Coronary artery (tissue), 2 donors: Measurements from ENCODE around the gene PTPRM.
"Not testable (repeated sequence)": the region's sequence is repeated elsewhere in the genome, so short reads cannot be mapped to it uniquely, and the experiment has no call there.

ENCODE experiments used
- DNase-seq: peaks from one replicate; pipeline ENCODE4 v3.0.0-alpha.2; 2017; ENCODE audit warnings: low spot score
- H3K27ac ChIP-seq, 2 donors: fragments of 200-600 bp; sonication (generic); one replicate each; pipeline ENCODE4 v1.5.1; 2016 to 2019
- H3K4me3 ChIP-seq: fragments of 200-600 bp; sonication (generic); 2 replicates; pipeline ENCODE4 v1.5.1; 2016; ENCODE audit warnings: mild to moderate bottlenecking, moderate library complexity
- TF ChIP-seq, protein P1 (sequence below): fragments of 200-600 bp; sonication (generic); IDR thresholded peaks from one replicate; pipeline ENCODE4 v1.5.1; 2019; ENCODE audit warnings: antibody characterized with exemption

Gene PTPRM

DNA sequence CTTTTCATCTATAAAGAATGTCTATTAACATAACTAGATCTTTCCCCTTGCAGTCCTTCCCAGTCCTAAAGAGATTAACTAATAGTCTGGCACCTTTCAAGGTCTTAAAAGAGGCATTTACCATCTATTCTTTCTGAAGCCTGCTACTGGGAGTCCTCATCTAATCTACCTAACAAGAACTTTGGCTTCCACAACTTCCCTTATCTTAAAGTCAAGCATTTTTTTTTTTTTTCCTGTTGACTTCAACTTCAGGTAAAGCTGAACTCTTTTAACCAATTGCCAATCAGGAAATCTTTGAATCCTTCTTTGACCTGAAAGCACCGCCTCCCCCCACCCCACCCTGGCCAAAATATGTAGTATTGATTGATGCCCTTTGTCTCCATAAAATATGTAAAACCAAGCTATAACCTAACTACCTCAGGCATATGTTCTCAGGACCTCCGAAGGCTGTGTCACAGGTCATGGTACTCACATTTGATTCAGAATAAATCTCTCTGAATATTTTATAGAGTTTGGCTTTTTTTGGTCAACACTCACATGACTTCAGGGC lies 168.6 kb downstream of the PTPRM start:
- TF ChIP-seq, protein P1, sequence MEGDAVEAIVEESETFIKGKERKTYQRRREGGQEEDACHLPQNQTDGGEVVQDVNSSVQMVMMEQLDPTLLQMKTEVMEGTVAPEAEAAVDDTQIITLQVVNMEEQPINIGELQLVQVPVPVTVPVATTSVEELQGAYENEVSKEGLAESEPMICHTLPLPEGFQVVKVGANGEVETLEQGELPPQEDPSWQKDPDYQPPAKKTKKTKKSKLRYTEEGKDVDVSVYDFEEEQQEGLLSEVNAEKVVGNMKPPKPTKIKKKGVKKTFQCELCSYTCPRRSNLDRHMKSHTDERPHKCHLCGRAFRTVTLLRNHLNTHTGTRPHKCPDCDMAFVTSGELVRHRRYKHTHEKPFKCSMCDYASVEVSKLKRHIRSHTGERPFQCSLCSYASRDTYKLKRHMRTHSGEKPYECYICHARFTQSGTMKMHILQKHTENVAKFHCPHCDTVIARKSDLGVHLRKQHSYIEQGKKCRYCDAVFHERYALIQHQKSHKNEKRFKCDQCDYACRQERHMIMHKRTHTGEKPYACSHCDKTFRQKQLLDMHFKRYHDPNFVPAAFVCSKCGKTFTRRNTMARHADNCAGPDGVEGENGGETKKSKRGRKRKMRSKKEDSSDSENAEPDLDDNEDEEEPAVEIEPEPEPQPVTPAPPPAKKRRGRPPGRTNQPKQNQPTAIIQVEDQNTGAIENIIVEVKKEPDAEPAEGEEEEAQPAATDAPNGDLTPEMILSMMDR, result no peak
- H3K4me3 ChIP-seq, result no peak overlapping the region
- DNase-seq, result no peak
- H3K27ac ChIP-seq, result no peak overlapping the region

DNA sequence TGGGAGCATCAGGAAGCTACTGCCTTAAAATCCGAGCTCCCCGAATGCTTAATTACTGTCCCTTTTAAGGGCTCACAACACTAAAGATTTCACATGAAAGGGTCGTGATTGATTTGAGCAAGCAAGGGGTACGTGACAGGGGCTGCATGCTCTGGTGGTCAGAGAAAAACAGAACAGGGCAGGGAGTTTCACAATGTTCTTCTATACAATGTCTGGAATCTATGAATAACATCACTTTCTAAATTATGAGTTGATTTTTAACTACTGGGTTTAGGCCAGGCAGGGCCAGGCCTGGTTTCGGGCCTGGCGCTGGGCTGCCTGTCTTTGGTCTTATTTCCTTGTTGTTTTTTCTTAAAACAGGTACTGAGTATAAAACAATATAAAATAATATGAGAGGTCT lies 169.4 kb downstream of the PTPRM start:
- not testable (repeated sequence) for H3K4me3 ChIP-seq, DNase-seq, H3K27ac ChIP-seq

DNA sequence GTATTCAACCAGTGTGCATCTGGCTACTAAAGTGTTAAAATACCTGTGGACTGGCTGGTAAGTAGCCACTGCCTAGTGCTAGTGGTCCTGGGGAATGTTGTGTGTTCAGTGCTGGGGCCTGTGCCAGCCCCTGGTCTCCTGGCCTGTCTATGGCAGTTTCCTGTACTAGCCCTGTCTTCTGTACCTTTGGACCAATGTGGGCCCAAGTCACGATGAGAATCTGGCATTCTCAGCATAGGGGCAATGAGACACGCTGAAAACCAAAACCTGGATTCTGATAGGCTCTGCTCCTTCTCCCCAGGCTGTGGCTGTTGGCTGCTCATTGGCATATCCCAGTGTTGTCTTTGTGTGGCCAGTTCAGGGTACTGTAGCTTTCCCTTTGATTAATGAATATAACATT lies 170.4 kb downstream of the PTPRM start:
- TF ChIP-seq, protein P1, result no peak
- Histone ChIP-seq H3K4me3 (no peak overlapping the region), H3K27ac (no peak overlapping the region)
- no peak for DNase-seq

DNA sequence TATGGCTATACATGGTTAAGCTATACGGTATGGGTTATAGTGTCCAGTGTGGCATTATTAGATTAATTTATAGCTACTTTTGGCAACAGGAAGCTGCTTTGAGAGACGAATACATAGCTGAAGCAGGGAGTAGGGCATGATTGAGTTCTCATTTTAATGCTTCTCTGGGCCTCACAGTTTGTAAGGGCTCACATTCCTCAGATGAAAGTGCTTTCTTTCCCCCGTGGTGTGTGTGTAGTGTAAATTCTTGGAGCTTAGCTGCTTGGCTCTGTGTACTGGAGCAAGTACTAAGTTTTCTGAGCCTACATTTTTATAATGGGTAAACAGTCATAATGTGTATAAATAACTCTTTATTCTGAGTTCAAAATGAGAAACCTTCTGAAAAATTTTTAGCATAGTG lies 173.7 kb downstream of the PTPRM start:
- TF ChIP-seq, protein P1, result no peak
- Histone ChIP-seq H3K27ac (no peak overlapping the region), H3K4me3 (no peak overlapping the region)
- DNase-seq, result no peak

DNA sequence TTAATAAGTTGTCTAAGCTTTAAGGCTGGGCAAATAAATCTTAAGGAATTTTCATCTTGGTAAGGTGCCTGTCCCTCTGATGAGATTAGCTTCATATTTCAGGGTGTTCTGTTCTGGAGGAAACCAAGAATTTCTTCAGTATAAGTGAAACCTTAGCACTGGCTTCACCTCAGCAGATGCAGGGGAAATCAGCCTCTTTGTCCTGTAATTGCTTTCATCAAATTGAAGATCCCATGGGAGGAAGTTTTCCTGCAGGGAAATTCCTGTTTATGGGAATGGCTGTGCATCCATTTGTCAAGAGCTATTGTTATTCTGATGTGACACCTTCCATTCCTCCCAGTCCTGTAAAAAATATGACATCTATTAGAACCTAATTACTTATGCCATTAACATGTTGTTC lies 174.5 kb downstream of the PTPRM start:
- Histone ChIP-seq H3K27ac (no peak overlapping the region), H3K4me3 (no peak overlapping the region)
- no peak for DNase-seq
- TF ChIP-seq, protein P1, result no peak

DNA sequence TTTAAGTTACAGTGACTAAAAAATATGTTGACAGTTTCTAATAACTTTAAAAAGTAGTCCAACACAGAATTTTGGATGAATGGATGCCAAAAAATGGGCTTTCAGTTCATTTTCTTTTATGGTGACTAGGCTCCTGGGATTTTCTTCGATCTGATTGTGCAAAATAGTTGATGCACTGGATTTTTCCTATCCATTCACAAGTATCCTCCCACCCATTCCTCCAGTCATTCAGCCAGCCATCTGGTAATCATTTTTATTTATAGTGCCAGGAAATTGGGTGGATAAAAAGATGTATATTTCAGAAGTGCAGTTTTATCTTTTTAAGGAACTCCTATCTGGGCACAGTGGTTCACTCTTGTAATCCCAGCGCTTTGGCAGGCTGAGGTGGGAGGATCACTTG lies 175.1 kb downstream of the PTPRM start:
- TF ChIP-seq, protein P1, result no peak
- Histone ChIP-seq H3K27ac (no peak overlapping the region), H3K4me3 (no peak overlapping the region)
- no peak for DNase-seq

DNA sequence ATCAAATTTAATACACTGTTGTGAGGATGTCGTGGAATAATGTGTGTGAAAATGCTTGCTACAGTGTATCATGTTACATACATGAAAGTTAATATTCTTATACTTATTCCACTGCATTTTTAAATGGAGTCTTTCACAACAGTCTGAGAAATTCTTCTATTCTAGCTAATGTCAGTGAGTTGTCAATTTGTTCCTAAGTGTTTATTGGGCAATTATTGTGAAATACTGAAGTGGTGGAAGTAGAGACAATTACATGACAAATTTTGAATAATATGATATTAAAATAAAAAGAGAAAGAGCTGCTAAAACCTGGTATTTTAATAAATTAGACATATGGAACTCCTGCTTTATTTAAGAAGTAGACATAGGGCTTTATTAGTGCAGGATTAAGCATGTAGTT lies 176.1 kb downstream of the PTPRM start:
- TF ChIP-seq, protein P1, result no peak
- no peak for DNase-seq
- Histone ChIP-seq H3K27ac (no peak overlapping the region), H3K4me3 (no peak overlapping the region)

DNA sequence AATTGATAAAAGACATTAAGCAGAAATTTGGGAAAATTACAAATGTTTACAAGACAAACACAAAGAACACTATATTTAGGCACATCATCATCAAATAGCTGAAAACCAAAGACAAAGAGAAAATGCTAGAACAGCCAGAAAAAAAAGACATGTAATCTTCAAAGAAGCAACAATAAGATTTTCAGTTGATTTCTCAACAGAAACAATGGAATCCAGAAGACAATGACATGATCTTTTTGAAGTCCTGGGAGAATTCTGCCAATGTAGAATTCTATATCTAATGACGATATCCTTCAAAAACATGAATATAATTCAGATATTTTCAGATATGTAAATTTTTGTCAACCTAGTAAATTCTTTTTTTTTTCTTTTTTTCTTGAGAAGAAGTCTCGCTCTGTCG lies 179.0 kb downstream of the PTPRM start:
- TF ChIP-seq, protein P1, result no peak
- DNase-seq, result no peak
- H3K4me3 ChIP-seq, result no peak overlapping the region
- no peak overlapping the region for H3K27ac ChIP-seq
